Activated B cell treated with CpG ODN at 0.5 μM for 24 hours (primary cell): ENCODE results near the gene FOXP1. TPM values are rescaled to one million over a fixed set of nuclear protein-coding genes. Genes with fewer than 3 reads are reported as not detected.
A peak's percentile ranks its signal among the peaks of the same experiment; 100 is the strongest.

Experiments
- ATAC-seq: fragments of 200-7000 bp; cut with Tn5 transposase; one replicate; pipeline ENCODE4 v1.10.0; 2021; ENCODE audit warnings: low read depth, mild to moderate bottlenecking, moderate library complexity
- CTCF ChIA-PET: fragments of 350-600 bp; sonication (Branson Sonifier 250); formaldehyde crosslinking; loops from one replicate; lab custom pipeline; 2021; ENCODE audit warnings: antibody characterized with exemption; lab: Charles Lee
- POLR2A ChIA-PET: fragments of 350-600 bp; sonication (Branson Sonifier 250); formaldehyde crosslinking; loops from one replicate; lab custom pipeline; 2021; ENCODE audit warnings: antibody characterized with exemption; lab: Charles Lee
- DNase-seq: peaks from one replicate; pipeline ENCODE4 v3.0.0; 2022
- H3K27ac Mint-ChIP-seq: one replicate; pipeline ENCODE4 v1.8.0; 2020; ENCODE audit warnings: mixed read lengths
- H3K27me3 Mint-ChIP-seq: one replicate; pipeline ENCODE4 v1.8.0; 2021; ENCODE audit warnings: mixed read lengths
- H3K36me3 Mint-ChIP-seq: one replicate; pipeline ENCODE4 v1.8.0; 2021; ENCODE audit warnings: low read depth, mixed read lengths
- H3K4me1 Mint-ChIP-seq: one replicate; pipeline ENCODE4 v1.8.0; 2021; ENCODE audit warnings: mixed read lengths
- H3K4me3 Mint-ChIP-seq: one replicate; pipeline ENCODE4 v1.8.0; 2020; ENCODE audit warnings: mild to moderate bottlenecking, mixed read lengths
- H3K9me3 Mint-ChIP-seq: one replicate; pipeline ENCODE4 v1.8.0; 2020; ENCODE audit warnings: mixed read lengths
- CTCF ChIP-seq: fragments of 200-600 bp; IDR thresholded peaks from one replicate; pipeline ENCODE4 v1.8.0; 2022; ENCODE audit warnings: antibody characterized with exemption, mild to moderate bottlenecking
- intact Hi-C: fragments of 100-400 bp; cut with micrococcal nuclease; formaldehyde crosslinking; loops from one replicate; pipeline ENCODE4 v1.15.1; 2024
- total RNA-seq: library from RNA; stranded (reverse); gene quantifications from 2 replicates; pipeline ENCODE4 v1.2.3, GENCODE V29; 2022

FOXP1 gene
- total RNA-seq, 1 donor from 2014 or later = 563 TPM

DNA sequence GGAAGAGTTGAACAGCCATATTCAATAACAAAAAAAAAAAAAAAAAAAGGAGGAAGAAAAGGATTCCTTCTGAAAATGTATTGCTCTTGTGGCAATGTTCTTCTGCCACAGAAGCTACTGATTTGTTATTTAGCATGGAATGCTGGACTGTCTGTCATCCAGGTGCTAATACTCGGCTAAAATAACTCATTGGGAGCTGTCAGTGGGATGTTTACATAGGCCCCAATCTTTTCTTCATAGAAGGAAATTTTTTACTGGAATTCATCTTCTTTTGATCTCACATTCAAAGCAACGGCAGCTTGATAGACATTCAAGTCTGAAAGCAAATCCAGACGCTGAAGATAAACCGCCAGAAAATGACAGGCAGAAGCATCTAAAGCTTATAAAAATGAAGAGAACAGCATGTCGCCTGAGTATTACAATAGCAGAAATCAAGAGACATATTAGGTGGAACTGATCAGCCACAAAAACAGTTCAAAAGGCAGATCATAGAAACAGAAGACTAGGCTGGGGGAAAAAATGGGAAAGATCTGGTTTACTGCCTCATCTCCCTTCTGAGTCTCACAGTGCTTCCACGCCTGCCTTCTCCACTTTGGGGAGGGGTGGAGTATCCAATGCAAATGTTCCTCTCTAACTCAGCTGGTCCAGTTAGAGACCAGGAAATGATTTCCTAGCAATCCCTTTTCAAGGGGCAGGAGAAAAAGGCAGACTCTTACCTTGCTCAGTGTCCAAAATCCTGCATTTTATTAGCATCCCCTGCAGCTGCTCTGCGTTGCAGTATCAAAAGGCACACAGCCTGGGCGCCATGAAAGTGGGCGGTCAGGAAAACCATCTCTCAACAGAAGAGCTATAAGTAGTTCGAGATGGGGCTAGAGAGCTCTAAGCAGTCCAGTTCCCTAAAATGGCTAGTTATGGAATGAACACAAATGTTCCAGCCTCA is 451.9 kb downstream of the FOXP1 start:
- peak overlapping the region; percentile 88 for H3K4me3 Mint-ChIP-seq
- peaks cover 38% of the 10 kb centered on the region for H3K36me3 Mint-ChIP-seq
- no peak for ATAC-seq
- ChIA-PET CTCF (interaction anchor here (0.7 to 1.5 kb wide), 5 partner anchors 11 to 62 kb away, joined by 3 to 5 read pairs (median 4); no protein-coding TSS in a partner anchor), POLR2A (interaction anchor here (0.6 to 11.5 kb wide), 32 partner anchors 8 to 1316 kb away, joined by 3 to 339 read pairs (median 8); partner anchors contain the start of gene FOXP1)
- H3K27ac Mint-ChIP-seq = peak overlapping the region; percentile 93
- DNase-seq = no peak
- no peak for TF ChIP-seq CTCF
- peaks cover 79% of the 10 kb centered on the region for H3K4me1 Mint-ChIP-seq
- intact Hi-C loops = loop anchor here (1.0 to 5.0 kb wide), 4 partner anchors 19 to 455 kb away; no protein-coding TSS in a partner anchor
- H3K9me3 Mint-ChIP-seq = no peaks in the 10 kb centered on the region
- H3K27me3 Mint-ChIP-seq = no peaks in the 10 kb centered on the region

- Mint-ChIP-seq H3K9me3 (no peaks in the 10 kb centered on the region), H3K27me3 (no peaks in the 10 kb centered on the region), H3K4me1 (peaks cover 79% of the 10 kb centered on the region), H3K36me3 (peaks cover 43% of the 10 kb centered on the region), H3K4me3 (peak overlapping the region; percentile 88), H3K27ac (peak overlapping the region; percentile 93)
- CTCF ChIA-PET = interaction anchor here (0.7 to 1.1 kb wide), 6 partner anchors 13 to 96 kb away, joined by 3 to 7 read pairs (median 4); no protein-coding TSS in a partner anchor
- POLR2A ChIA-PET = interaction anchor here (0.6 to 11.5 kb wide), 42 partner anchors 7 to 1317 kb away, joined by 3 to 339 read pairs (median 6); partner anchors contain the start of gene FOXP1
- DNase-seq (no peak), ATAC-seq (peak; percentile 69)
- intact Hi-C loops = loop anchor here (1.0 to 5.0 kb wide), 8 partner anchors 12 to 456 kb away; no protein-coding TSS in a partner anchor
- no peak for TF ChIP-seq CTCF
These were observed 452.8 kb downstream of the FOXP1 start for GRCh38 chr3:71130471-71131374.

GRCh38 chr3:71129611-71130431 is 453.7 kb downstream of the FOXP1 start:
- no peak for TF ChIP-seq CTCF
- H3K4me1 Mint-ChIP-seq = peaks cover 80% of the 10 kb centered on the region
- H3K27ac Mint-ChIP-seq = peak overlapping the region; percentile 93
- H3K4me3 Mint-ChIP-seq = peak overlapping the region; percentile 88
- DNase-seq (no peak), ATAC-seq (peak; percentile 9)
- ChIA-PET CTCF (interaction anchor here (1.0 to 1.6 kb wide), 4 partner anchors 12 to 97 kb away, joined by 3 to 7 read pairs (median 4); no protein-coding TSS in a partner anchor), POLR2A (interaction anchor here (0.5 to 11.5 kb wide), 39 partner anchors 8 to 1144 kb away, joined by 3 to 339 read pairs (median 7); partner anchors contain the start of gene FOXP1)
- no peaks in the 10 kb centered on the region for H3K9me3 Mint-ChIP-seq
- H3K36me3 Mint-ChIP-seq = peaks cover 51% of the 10 kb centered on the region
- H3K27me3 Mint-ChIP-seq = no peaks in the 10 kb centered on the region
- intact Hi-C loops = loop anchor here (1.0 to 5.0 kb wide), 12 partner anchors 12 to 457 kb away; no protein-coding TSS in a partner anchor

- DNase-seq (no peak), ATAC-seq (no peak)
- no peak for TF ChIP-seq CTCF
- peaks cover 76% of the 10 kb centered on the region for H3K4me1 Mint-ChIP-seq
- H3K27ac Mint-ChIP-seq = peak overlapping the region; percentile 93
- no peaks in the 10 kb centered on the region for H3K27me3 Mint-ChIP-seq
- peaks cover 49% of the 10 kb centered on the region for H3K36me3 Mint-ChIP-seq
- intact Hi-C loops = loop anchor here (1.0 to 5.0 kb wide), 4 partner anchors 97 to 452 kb away; no protein-coding TSS in a partner anchor
- H3K9me3 Mint-ChIP-seq = no peaks in the 10 kb centered on the region
- CTCF ChIA-PET = interaction anchor here (1.1 to 1.6 kb wide), 2 partner anchors 41 to 59 kb away, joined by 4 to 5 read pairs; no protein-coding TSS in a partner anchor
- POLR2A ChIA-PET = interaction anchor here (0.6 to 11.5 kb wide), 30 partner anchors 7 to 1143 kb away, joined by 3 to 339 read pairs (median 7); partner anchors contain the start of gene FOXP1
- H3K4me3 Mint-ChIP-seq = peak overlapping the region; percentile 88
These were observed 454.6 kb downstream of the FOXP1 start for GRCh38 chr3:71128961-71129360.
